H1 (cell line): ENCODE results near the gene SOX14. TPM values are rescaled to one million over a fixed set of nuclear protein-coding genes. Genes with fewer than 3 reads are reported as not detected.

Experiments
- CTCF ChIA-PET: fragments of 300-600 bp; sonication (Branson Sonifier 250); formaldehyde crosslinking; loops from one replicate; lab custom pipeline; 2021; ENCODE audit not compliant: partially characterized antibody; lab: Charles Lee
- POLR2A ChIA-PET: fragments of 300-600 bp; sonication (Branson Sonifier 250); formaldehyde crosslinking; loops from one replicate; lab custom pipeline; 2021; ENCODE audit warnings: inconsistent platforms; ENCODE audit not compliant: partially characterized antibody; lab: Charles Lee
- DNase-seq, 2 experiments: peaks; one replicate each; pipeline versions ENCODE4 v3.0.0 to v3.0.0-alpha.2; 2010 to 2022; ENCODE audit warnings: low spot score in 2 of 2, low read depth in 1 of 2, mixed read lengths in 1 of 2
- FAIRE-seq: peaks from 2 replicates; lab custom pipeline; 2011; peaks lifted over from hg19 to GRCh38; lab: Jason Lieb, UNC
- H2AFZ ChIP-seq: 2 replicates; pipeline ENCODE4 v1.8.1; 2012; ENCODE audit warnings: low read length, inconsistent platforms
- H2AK5ac ChIP-seq: 2 replicates; pipeline ENCODE4 v1.6.1; 2013; ENCODE audit warnings: low read depth, low read length
- H2BK120ac ChIP-seq: replicated peaks from 2 replicates; pipeline ENCODE3; 2013; ENCODE audit warnings: low read depth, low read length, inconsistent platforms
- H2BK12ac ChIP-seq: 2 replicates; pipeline ENCODE4 v1.6.1; 2013; ENCODE audit warnings: low read depth, low read length
- H2BK15ac ChIP-seq: 2 replicates; pipeline ENCODE4 v1.6.1; 2013; ENCODE audit warnings: low read length
- H2BK20ac ChIP-seq: 2 replicates; pipeline ENCODE4 v1.6.1; 2013; ENCODE audit warnings: low read length
- H2BK5ac ChIP-seq: 2 replicates; pipeline ENCODE4 v1.6.1; 2013; ENCODE audit warnings: low read depth, low read length
- H3K14ac ChIP-seq: 2 replicates; pipeline ENCODE4 v1.6.1; 2013; ENCODE audit warnings: inconsistent platforms; ENCODE audit not compliant: insufficient read length
- H3K18ac ChIP-seq: 2 replicates; pipeline ENCODE4 v1.6.1; 2013; ENCODE audit warnings: low read length; ENCODE audit errors: extremely low read depth
- H3K23ac ChIP-seq: 2 replicates; pipeline ENCODE4 v1.6.1; 2013; ENCODE audit warnings: inconsistent platforms; ENCODE audit not compliant: insufficient read length
- H3K23me2 ChIP-seq: 2 replicates; pipeline ENCODE4 v1.6.1; 2013; ENCODE audit warnings: low read depth, low read length
- H3K27ac ChIP-seq: 2 replicates; pipeline ENCODE4 v1.6.1; 2011; ENCODE audit warnings: low read depth, low read length, inconsistent platforms
- H3K27me3 ChIP-seq, 4 experiments: replicated peaks in 1 of 4; 1 replicate in 1 of 4; 2 replicates in 3 of 4; pipeline versions ENCODE4 v1.6.1 to v1.8.1; 2011 to 2013; ENCODE audit warnings: low read length in 3 of 4, mild to moderate bottlenecking in 3 of 4, inconsistent platforms in 2 of 4, mixed read lengths in 2 of 4, moderate library complexity in 1 of 4; ENCODE audit not compliant: control insufficient read depth in 3 of 4, insufficient read depth in 3 of 4; ENCODE audit errors: extremely low read depth in 1 of 4
- H3K36me3 ChIP-seq, 4 experiments: 2 replicates each; pipeline versions ENCODE4 v1.6.1 to v1.8.1; 2011 to 2013; ENCODE audit warnings: mild to moderate bottlenecking in 4 of 4, low read length in 3 of 4, moderate library complexity in 2 of 4, control low read depth in 1 of 4, inconsistent platforms in 1 of 4; ENCODE audit not compliant: insufficient read depth in 4 of 4, control insufficient read depth in 2 of 4
- H3K4ac ChIP-seq: replicated peaks from 2 replicates; pipeline ENCODE3; 2013; ENCODE audit warnings: low read length, low read depth, mixed read lengths, inconsistent platforms; ENCODE audit not compliant: insufficient read length
- H3K4me1 ChIP-seq, 4 experiments: replicated peaks in 1 of 4; 1 replicate in 1 of 4; 2 replicates in 3 of 4; pipeline versions ENCODE4 v1.6.1 to v1.8.1; 2011 to 2013; ENCODE audit warnings: low read length in 3 of 4, inconsistent platforms in 2 of 4, mixed read lengths in 1 of 4; ENCODE audit not compliant: insufficient read depth in 4 of 4, control insufficient read depth in 3 of 4
- H3K4me2 ChIP-seq, 2 experiments: 2 replicates each; pipeline versions ENCODE4 v1.6.1 to v1.8.1; 2011 to 2013; ENCODE audit warnings: low read depth in 2 of 2, low read length in 2 of 2, control low read depth in 1 of 2, inconsistent platforms in 1 of 2, mild to moderate bottlenecking in 1 of 2; ENCODE audit not compliant: insufficient read depth in 1 of 2
- H3K4me3 ChIP-seq, 4 experiments: fragments of 200-600, 300-600 bp in 1 of 4; sonication (generic), shearing (Covaris generic), sonication (Bioruptor Twin) in 1 of 4; 2 replicates each; pipeline versions ENCODE4 v1.5.1 to v1.8.1; 2011 to 2016; ENCODE audit warnings: low read length in 4 of 4, low read depth in 3 of 4, control low read depth in 2 of 4, inconsistent platforms in 2 of 4, mild to moderate bottlenecking in 2 of 4, mixed read lengths in 1 of 4, moderate library complexity in 1 of 4; ENCODE audit not compliant: insufficient read depth in 2 of 4; ENCODE audit errors: extremely low read depth in 1 of 4
- H3K56ac ChIP-seq: replicated peaks from 2 replicates; pipeline ENCODE3; 2013; ENCODE audit warnings: low read depth, mild to moderate bottlenecking, mixed read lengths, low read length, inconsistent platforms; ENCODE audit not compliant: insufficient read length
- H3K79me1 ChIP-seq: 2 replicates; pipeline ENCODE4 v1.6.1; 2013; ENCODE audit warnings: low read depth, low read length, control low read depth
- H3K79me2 ChIP-seq, 2 experiments: 2 replicates each; pipeline versions ENCODE4 v1.6.1 to v1.8.1; 2012 to 2013; ENCODE audit warnings: low read length in 2 of 2, mild to moderate bottlenecking in 2 of 2, inconsistent platforms in 1 of 2; ENCODE audit not compliant: insufficient read depth in 2 of 2, control insufficient read depth in 1 of 2
- H3K9ac ChIP-seq, 4 experiments: replicated peaks in 1 of 4; 1 replicate in 1 of 4; 2 replicates in 3 of 4; pipeline versions ENCODE4 v1.6.1 to v1.8.1; 2011 to 2013; ENCODE audit warnings: low read depth in 3 of 4, low read length in 3 of 4, control low read depth in 2 of 4, mild to moderate bottlenecking in 2 of 4, moderate library complexity in 2 of 4, inconsistent platforms in 1 of 4; ENCODE audit errors: extremely low read depth in 1 of 4
- H3K9me3 ChIP-seq, 2 experiments: 2 replicates each; pipeline versions ENCODE4 v1.6.1 to v1.8.1; 2012 to 2013; ENCODE audit warnings: mild to moderate bottlenecking in 2 of 2, moderate library complexity in 2 of 2, control low read depth in 1 of 2, inconsistent platforms in 1 of 2, low read depth in 1 of 2, low read length in 1 of 2, mixed read lengths in 1 of 2; ENCODE audit not compliant: insufficient read depth in 2 of 2
- H4K20me1 ChIP-seq, 2 experiments: replicated peaks in 1 of 2; 2 replicates each; pipeline versions ENCODE3 to v1.8.1; 2011 to 2013; ENCODE audit warnings: inconsistent platforms in 2 of 2, low read length in 2 of 2, mild to moderate bottlenecking in 1 of 2; ENCODE audit not compliant: insufficient read depth in 2 of 2, control insufficient read depth in 1 of 2
- H4K5ac ChIP-seq: 2 replicates; pipeline ENCODE4 v1.6.1; 2013; ENCODE audit warnings: low read length, low read depth, mixed read lengths, inconsistent platforms; ENCODE audit not compliant: insufficient read length
- H4K8ac ChIP-seq: 2 replicates; pipeline ENCODE4 v1.8.0; 2013; ENCODE audit warnings: mild to moderate bottlenecking, moderate library complexity, low read length, inconsistent platforms; ENCODE audit not compliant: insufficient read depth; ENCODE audit errors: extremely low read depth
- H4K91ac ChIP-seq: replicated peaks from 2 replicates; pipeline ENCODE3; 2013; ENCODE audit warnings: low read length, mixed read lengths, inconsistent platforms; ENCODE audit not compliant: insufficient read length
- KDM4A ChIP-seq: IDR thresholded peaks from one replicate; pipeline ENCODE4 v1.7.1; 2012; ENCODE audit warnings: low read depth, mild to moderate bottlenecking, moderate library complexity, low read length, inconsistent platforms; ENCODE audit not compliant: severe bottlenecking
- WGBS, 2 experiments: shearing (Covaris generic) in 1 of 2; methylation state at CpG; one replicate each; pipeline versions ENCODE4 v1.1.6 to v1.1.7; 2013 to 2015; ENCODE audit warnings: low lambda C conversion rate in 2 of 2, mixed read lengths in 2 of 2, inconsistent platforms in 1 of 2, low coverage in 1 of 2, missing lambda C conversion rate in 1 of 2; ENCODE audit not compliant: insufficient replicate concordance in 2 of 2, insufficient coverage in 1 of 2, insufficient read length in 1 of 2; ENCODE audit errors: extremely low coverage in 1 of 2, missing lambda C conversion rate in 1 of 2; 5-methylcytosine and 5-hydroxymethylcytosine counted together
- polyA plus RNA-seq, 7 experiments: library from polyadenylated mRNA; depleted of rRNA in 3 of 7; stranded (reverse) in 5 of 7; unstranded in 2 of 7; fragments of >200 nt in 5 of 7; fragments of 200-250 nt in 2 of 7; gene quantifications; 1 replicate in 5 of 7; 2 replicates in 1 of 7; 4 replicates in 1 of 7; pipeline versions ENCODE4 v1.2.1 to v1.2.3, GENCODE V29; 2011 to 2013; ENCODE audit warnings: missing spikeins in 2 of 7, mixed read lengths in 2 of 7
- total RNA-seq: library from RNA; stranded (reverse); fragmentation: NEBNext Ultra II Directional; extraction: Animal tissue kit (Norgen Biotek cat#: 25700); gene quantifications from 2 replicates; pipeline ENCODE4 v1.2.1, GENCODE V29; 2021
- TF ChIP-seq, protein P1 (sequence below): IDR thresholded peaks from 2 replicates; pipeline ENCODE4 v1.6.1; 2011; ENCODE audit warnings: low read depth, mild to moderate bottlenecking, low read length; ENCODE audit not compliant: insufficient read depth

The SOX14 gene
- total and polyA plus RNA-seq, 2 of the 8 experiments (the other 6 are each of a cell fraction or from before 2014, with no cell fraction given), result 0.03 to 0.50 TPM

- POLR2A ChIA-PET, result interaction anchor here (1.8 kb wide), 1 partner anchor 10 kb away, joined by 5 read pairs; no protein-coding TSS in a partner anchor
- no peaks in the 10 kb centered on the region; a peak in 1 of 8 replicates for H3K36me3 ChIP-seq
- peak overlapping the region; percentile 35 for H4K91ac ChIP-seq
- H3K27ac ChIP-seq, result no peak overlapping the region
- no peaks in the 10 kb centered on the region for H3K79me2 ChIP-seq
- H3K4me2 ChIP-seq, result peak overlapping the region; percentile 82
- H2BK5ac ChIP-seq, result peak overlapping the region; percentile 73; the same call in 1 of the 2 replicates
- no peak overlapping the region for H3K4ac ChIP-seq
- H3K56ac ChIP-seq, result no peak overlapping the region
- no peaks in the 10 kb centered on the region for H3K9me3 ChIP-seq
- H3K27me3 ChIP-seq, result peaks cover 81 to 100% (median 96%) of the 10 kb centered on the region in 4 experiments
- no peaks in the 10 kb centered on the region for H3K79me1 ChIP-seq
- H4K8ac ChIP-seq, result no peak overlapping the region
- H3K9ac ChIP-seq, result no peak overlapping the region
- CTCF ChIA-PET, result interaction anchor here (1.2 to 1.8 kb wide), 2 partner anchors 55 to 56 kb away, joined by 3 to 11 read pairs; no protein-coding TSS in a partner anchor
- H2BK120ac ChIP-seq, result no peak overlapping the region
- peaks cover 20 to 24% of the 10 kb centered on the region in 2 experiments for H4K20me1 ChIP-seq
- 0 out of 2 replicates have a peak overlapping the region, but pooled peaks have one; percentile 26 for H2AK5ac ChIP-seq
- peaks cover 19% of the 10 kb centered on the region; the same call in 1 of the 2 replicates for H3K23me2 ChIP-seq
- H2BK15ac ChIP-seq, result no peak overlapping the region; the same call in 1 of the 2 replicates
- peak overlapping the region; percentile 66; the same call in 1 of the 2 replicates for H2BK20ac ChIP-seq
- H3K14ac ChIP-seq, result no peak overlapping the region
- peak overlapping the region; percentile 99 for H2BK12ac ChIP-seq
- H3K23ac ChIP-seq, result no peak overlapping the region
- peak overlapping the region; percentile 25 to 55 (median 36) for H3K4me3 ChIP-seq
- FAIRE-seq, result no peak
- H3K4me1 ChIP-seq, result peaks cover 19 to 78% (median 61%) of the 10 kb centered on the region in 4 experiments
- no peak overlapping the region; the same call in 1 of the 2 replicates for H2AFZ ChIP-seq
- no peak overlapping the region for H4K5ac ChIP-seq
- peak; percentile 41 for TF ChIP-seq KDM4A
- TF ChIP-seq, protein P1, sequence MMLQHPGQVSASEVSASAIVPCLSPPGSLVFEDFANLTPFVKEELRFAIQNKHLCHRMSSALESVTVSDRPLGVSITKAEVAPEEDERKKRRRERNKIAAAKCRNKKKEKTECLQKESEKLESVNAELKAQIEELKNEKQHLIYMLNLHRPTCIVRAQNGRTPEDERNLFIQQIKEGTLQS, result no peak
- TF ChIP-seq, all 59 proteins: peak for 1
- DNase-seq, result peak in 1 of 2 experiments; percentile 69
- 1% methylated on average over 58 of the region's 58 CpGs; no CpG with 5 or more reads in 1 of the 2 experiments for WGBS, 2 experiments
- peak overlapping the region; percentile 80; the same call in 1 of the 2 replicates for H3K18ac ChIP-seq
These were observed 621 bp downstream of the SOX14 start for GRCh38 chr3:137764563-137765309.
